GM18907 (cell line): Measurements from ENCODE around the gene CNTNAP1.

Experiments used
- ATAC-seq: cut with Tn5 transposase; IDR thresholded peaks from one replicate; pipeline ENCODE4 v1.9.1; 2021; ENCODE audit warnings: mild to moderate bottlenecking, moderate library complexity; ENCODE audit not compliant: unreplicated experiment

CNTNAP1 gene

GRCh38 chr17:42669977-42670788 lies 12.1 kb upstream of the CNTNAP1 start:
- ATAC-seq = no peak

GRCh38 chr17:42670789-42671657 lies 11.3 kb upstream of the CNTNAP1 start:
- no peak for ATAC-seq

- ATAC-seq = no peak
Observed at GRCh38 chr17:42672038-42672437, 10.3 kb upstream of the CNTNAP1 start.

GRCh38 chr17:42673266-42673884 lies 9.0 kb upstream of the CNTNAP1 start:
- ATAC-seq = no peak

- ATAC-seq = no peak
Observed at GRCh38 chr17:42673885-42674754, 8.2 kb upstream of the CNTNAP1 start.

- no peak for ATAC-seq
Observed at GRCh38 chr17:42674755-42675347, 7.5 kb upstream of the CNTNAP1 start.

GRCh38 chr17:42675348-42675964 lies 6.9 kb upstream of the CNTNAP1 start:
- ATAC-seq = no peak

GRCh38 chr17:42675965-42676423 lies 6.3 kb upstream of the CNTNAP1 start:
- ATAC-seq = no peak

- no peak for ATAC-seq
Observed at GRCh38 chr17:42676424-42677011, 5.8 kb upstream of the CNTNAP1 start, which contains the start of gene PLEKHH3. Gene PLEKHH3, minus strand, starts transcription at chr17:42676994. Its CDS starts 431 bp downstream, at chr17:42676563.

- ATAC-seq = peak; percentile 63
Observed at GRCh38 chr17:42677012-42677857, 5.1 kb upstream of the CNTNAP1 start.

GRCh38 chr17:42677921-42678781 lies 4.2 kb upstream of the CNTNAP1 start:
- ATAC-seq = peak; percentile 26

GRCh38 chr17:42678951-42679491 lies 3.3 kb upstream of the CNTNAP1 start:
- ATAC-seq = no peak

GRCh38 chr17:42679492-42680330 lies 2.6 kb upstream of the CNTNAP1 start:
- ATAC-seq = no peak

GRCh38 chr17:42680331-42680808 lies 2.0 kb upstream of the CNTNAP1 start:
- ATAC-seq = no peak

GRCh38 chr17:42682722-42683403 lies 532 bp downstream of the CNTNAP1 start:
- ATAC-seq = no peak
